ENCODE measurements around the gene UBTD1.
A peak's percentile ranks its signal among the peaks of the same experiment; 100 is the strongest.

UBTD1 gene

GRCh38 chr10:97483506-97483905, 15.2 kb upstream of the UBTD1 start:
- no peak for DNase-seq

- DNase-seq: no peak
Measured at GRCh38 chr10:97483921-97484320, 14.8 kb upstream of the UBTD1 start.

GRCh38 chr10:97485647-97486281, 13.0 kb upstream of the UBTD1 start:
- no peak for DNase-seq

GRCh38 chr10:97490592-97490991, 8.1 kb upstream of the UBTD1 start:
- DNase-seq: no peak

GRCh38 chr10:97494151-97494550, 4.6 kb upstream of the UBTD1 start:
- DNase-seq: no peak

- DNase-seq: peak in 1 of 2 experiments; percentile 5
Measured at GRCh38 chr10:97494863-97495506, 3.7 kb upstream of the UBTD1 start.

- peak; percentile 34 to 75 for DNase-seq
Measured at GRCh38 chr10:97497572-97498075, 1.1 kb upstream of the UBTD1 start.

- peak; percentile 90 to 98 for DNase-seq
Measured at GRCh38 chr10:97498076-97498840, 466 bp upstream of the UBTD1 start, which contains the start of gene MMS19. MMS19 (minus strand) TSS chr10:97498422; CDS start chr10:97498384, 38 bp downstream.

- DNase-seq: peak in 1 of 2 experiments; percentile 59
Measured at GRCh38 chr10:97499561-97500296, 1.0 kb downstream of the UBTD1 start.

- DNase-seq: no peak
Measured at GRCh38 chr10:97500297-97500575, 1.5 kb downstream of the UBTD1 start.

- no peak for DNase-seq
Measured at GRCh38 chr10:97502916-97503315, 4.2 kb downstream of the UBTD1 start.

GRCh38 chr10:97503406-97503805, 4.7 kb downstream of the UBTD1 start:
- no peak for DNase-seq

- no peak for DNase-seq
Measured at GRCh38 chr10:97505152-97505551, 6.4 kb downstream of the UBTD1 start.

GRCh38 chr10:97506199-97506991, 7.7 kb downstream of the UBTD1 start:
- DNase-seq: no peak

- DNase-seq: no peak
Measured at GRCh38 chr10:97508342-97508741, 9.6 kb downstream of the UBTD1 start.

GRCh38 chr10:97509120-97509680, 10.5 kb downstream of the UBTD1 start:
- DNase-seq: no peak

- no peak for DNase-seq
Measured at GRCh38 chr10:97510686-97511085, 12.0 kb downstream of the UBTD1 start.

GRCh38 chr10:97511711-97512440, 13.2 kb downstream of the UBTD1 start:
- DNase-seq: no peak

- no peak for DNase-seq
Measured at GRCh38 chr10:97512993-97513392, 14.3 kb downstream of the UBTD1 start.

GRCh38 chr10:97514344-97514743, 15.6 kb downstream of the UBTD1 start:
- DNase-seq: no peak

- peak; percentile 35 to 69 for DNase-seq
Measured at GRCh38 chr10:97515271-97515978, 16.7 kb downstream of the UBTD1 start.
